CD8-positive, alpha-beta memory T cell (primary cell): ENCODE data around the gene ANXA2R. TPM values are rescaled to one million over a fixed set of nuclear protein-coding genes. Genes with fewer than 3 reads are reported as not detected.
"Not testable (repeated sequence)": the region's sequence is repeated elsewhere in the genome, so short reads cannot be mapped to it uniquely, and the experiment has no call there.

Experiments used
- CTCF ChIA-PET: fragments of 350-600 bp; sonication (Branson Sonifier 250); formaldehyde crosslinking; loops from one replicate; lab custom pipeline; 2021; ENCODE audit warnings: antibody characterized with exemption; lab: Charles Lee
- POLR2A ChIA-PET: fragments of 350-600 bp; sonication (Branson Sonifier 250); formaldehyde crosslinking; loops from one replicate; lab custom pipeline; 2021; ENCODE audit warnings: antibody characterized with exemption; lab: Charles Lee
- DNase-seq, 5 donors: peaks; one replicate each; pipeline versions ENCODE4 v3.0.0 to v3.0.0-alpha.2; 2020 to 2022; ENCODE audit warnings: mixed read lengths in 1 of 5
- H3K27ac ChIP-seq: one replicate; pipeline ENCODE4 v1.7.0; 2013; ENCODE audit warnings: low read depth, mild to moderate bottlenecking, low read length, moderate library complexity
- H3K27me3 ChIP-seq: 2 replicates; pipeline ENCODE4 v1.7.0; 2013; ENCODE audit warnings: low read length, mild to moderate bottlenecking; ENCODE audit not compliant: insufficient read depth, poor library complexity, severe bottlenecking
- H3K36me3 ChIP-seq: 2 replicates; pipeline ENCODE4 v1.7.0; 2013; ENCODE audit warnings: mild to moderate bottlenecking, low read length, moderate library complexity; ENCODE audit not compliant: insufficient read depth
- H3K4me1 ChIP-seq: 2 replicates; pipeline ENCODE4 v1.7.0; 2013; ENCODE audit warnings: mild to moderate bottlenecking, low read length, moderate library complexity; ENCODE audit not compliant: insufficient read depth
- H3K4me3 ChIP-seq: 2 replicates; pipeline ENCODE4 v1.7.0; 2013; ENCODE audit warnings: mild to moderate bottlenecking, low read length
- H3K9me3 ChIP-seq: 2 replicates; pipeline ENCODE4 v1.7.0; 2013; ENCODE audit warnings: mild to moderate bottlenecking, low read length
- H3K27ac Mint-ChIP-seq, 8 donors: one replicate each; pipeline ENCODE4 v1.8.0; 2020 to 2021; ENCODE audit warnings: mixed read lengths in 8 of 8, mild to moderate bottlenecking in 6 of 8, inconsistent platforms in 3 of 8, moderate library complexity in 3 of 8
- H3K27me3 Mint-ChIP-seq, 2 donors: one replicate each; pipeline ENCODE4 v1.8.0; 2020 to 2021; ENCODE audit warnings: mixed read lengths in 2 of 2, mild to moderate bottlenecking in 1 of 2, moderate library complexity in 1 of 2
- H3K36me3 Mint-ChIP-seq, 3 donors: one replicate each; pipeline ENCODE4 v1.8.0; 2020 to 2021; ENCODE audit warnings: mixed read lengths in 3 of 3, inconsistent platforms in 1 of 3, mild to moderate bottlenecking in 1 of 3
- H3K4me1 Mint-ChIP-seq, 3 donors: one replicate each; pipeline ENCODE4 v1.8.0; 2020 to 2021; ENCODE audit warnings: mixed read lengths in 3 of 3, inconsistent platforms in 1 of 3, mild to moderate bottlenecking in 1 of 3
- H3K4me3 Mint-ChIP-seq, 7 donors: one replicate each; pipeline ENCODE4 v1.8.0; 2020 to 2021; ENCODE audit warnings: mixed read lengths in 7 of 7, mild to moderate bottlenecking in 6 of 7, moderate library complexity in 4 of 7, inconsistent platforms in 2 of 7
- H3K9me3 Mint-ChIP-seq, 5 donors: one replicate each; pipeline ENCODE4 v1.8.0; 2020 to 2022; ENCODE audit warnings: mixed read lengths in 5 of 5, mild to moderate bottlenecking in 3 of 5, moderate library complexity in 2 of 5, inconsistent platforms in 1 of 5
- polyA plus RNA-seq: library from polyadenylated mRNA; unstranded; fragments of 300-500 nt; fragmentation: Illumina TruSeq; gene quantifications from one replicate; pipeline ENCODE4 v1.2.3, GENCODE V29; 2021
- total RNA-seq, 2 experiments: library from RNA; stranded (reverse); gene quantifications; one replicate each; pipeline ENCODE4 v1.2.3, GENCODE V29; 2021

The ANXA2R gene
- total and polyA plus RNA-seq, 3 experiments from 2014 or later, result 6.0 to 55.9 (median 6.8) TPM

DNA sequence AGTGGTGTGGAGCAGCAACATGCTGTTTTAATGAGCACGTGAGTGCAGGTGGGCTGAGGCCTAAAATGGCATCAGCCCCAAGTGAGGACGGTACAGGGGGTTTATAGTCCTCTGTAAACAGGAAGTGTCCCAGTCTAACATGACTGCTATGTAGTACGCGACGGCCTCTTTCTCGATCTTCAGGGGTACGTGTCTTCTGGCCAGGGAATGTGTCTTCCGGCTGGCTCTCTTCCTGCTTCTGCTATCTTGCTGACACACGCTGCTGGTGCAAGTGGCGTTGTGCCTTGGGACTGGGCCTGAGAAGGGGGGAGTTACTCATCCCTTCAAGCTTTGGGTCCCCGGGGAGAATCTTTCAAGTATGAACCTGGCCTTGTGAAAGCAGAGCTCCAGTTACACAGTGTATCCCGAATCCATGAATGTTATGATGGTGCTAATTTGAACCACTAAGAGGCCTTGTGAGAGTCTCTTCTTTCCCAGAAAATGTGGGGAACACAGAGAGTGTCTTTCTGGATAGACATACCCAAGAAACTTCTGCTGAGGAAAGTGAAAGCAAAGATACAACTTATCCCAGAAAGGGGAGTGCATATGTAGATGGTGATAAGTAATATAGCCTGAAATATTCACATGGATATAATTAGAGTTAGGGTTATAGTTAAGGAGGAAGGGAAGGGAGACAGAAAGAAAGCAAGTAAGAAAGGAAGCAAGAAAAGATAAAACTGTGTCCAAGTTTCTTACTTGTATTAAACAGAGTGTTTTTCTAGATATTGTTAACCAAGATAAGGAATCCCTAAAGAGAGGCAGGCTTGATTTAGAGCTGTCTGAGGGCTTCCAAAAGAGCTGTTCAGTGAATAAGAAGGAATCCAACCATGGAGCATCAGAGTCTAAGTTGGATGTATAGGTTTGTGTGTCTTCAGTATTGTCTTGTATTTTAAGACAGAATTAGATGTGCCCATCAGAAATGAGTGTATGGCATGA is 35.5 kb upstream of the ANXA2R start:
- H3K4me3 ChIP-seq, result no peak overlapping the region
- H3K9me3 ChIP-seq, result no peaks in the 10 kb centered on the region
- H3K4me3 Mint-ChIP-seq, result peak overlapping the region in 1 of 7 donors; percentile 13
- DNase-seq, result no peak
- peak overlapping the region; percentile 23 to 84 (median 64) for H3K27ac Mint-ChIP-seq
- H3K36me3 Mint-ChIP-seq, result peaks cover 3 to 74% (median 21%) of the 10 kb centered on the region in 3 donors
- H3K27me3 Mint-ChIP-seq, result no peaks in the 10 kb centered on the region
- H3K27ac ChIP-seq, result peak overlapping the region; percentile 70
- CTCF ChIA-PET, result interaction anchor here (1.1 to 1.5 kb wide), 4 partner anchors 10 to 167 kb away, joined by 3 to 5 read pairs (median 4); no protein-coding TSS in a partner anchor
- POLR2A ChIA-PET, result no interaction called here
- H3K4me1 ChIP-seq, result peaks cover 13% of the 10 kb centered on the region
- H3K9me3 Mint-ChIP-seq, result no peaks in the 10 kb centered on the region
- H3K27me3 ChIP-seq, result no peaks in the 10 kb centered on the region
- peaks cover 36 to 55% (median 54%) of the 10 kb centered on the region in 3 donors for H3K4me1 Mint-ChIP-seq
- peaks cover 13% of the 10 kb centered on the region for H3K36me3 ChIP-seq

DNA sequence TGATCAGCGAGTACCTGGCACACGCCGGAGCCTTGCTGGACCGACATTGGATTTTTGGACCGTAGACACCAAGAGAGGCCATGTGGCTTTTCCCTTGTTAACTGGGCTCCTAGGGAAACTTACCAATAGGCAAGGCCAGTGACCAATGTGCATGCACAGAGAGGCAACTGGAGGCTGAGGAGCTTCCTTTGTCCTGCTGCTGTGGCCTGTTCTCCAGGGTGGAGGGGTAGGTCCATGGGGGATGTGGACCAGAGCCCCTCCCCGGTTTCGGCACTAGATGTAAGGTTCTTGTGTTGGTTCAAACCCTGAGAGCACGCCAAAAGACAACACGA is 34.8 kb upstream of the ANXA2R start:
- POLR2A ChIA-PET, result no interaction called here
- H3K9me3 ChIP-seq, result no peaks in the 10 kb centered on the region
- Mint-ChIP-seq H3K27ac (peak overlapping the region in 4 of 8 donors; percentile 47 to 76 (median 68)), H3K4me1 (peaks cover 37 to 62% (median 61%) of the 10 kb centered on the region in 3 donors), H3K4me3 (no peak overlapping the region), H3K9me3 (no peaks in the 10 kb centered on the region), H3K27me3 (no peaks in the 10 kb centered on the region), H3K36me3 (peaks cover 4 to 73% (median 25%) of the 10 kb centered on the region in 3 donors)
- H3K4me1 ChIP-seq, result peaks cover 13% of the 10 kb centered on the region
- peaks cover 10% of the 10 kb centered on the region for H3K36me3 ChIP-seq
- DNase-seq, result no peak
- peak overlapping the region; percentile 70 for H3K27ac ChIP-seq
- no peak overlapping the region for H3K4me3 ChIP-seq
- CTCF ChIA-PET, result interaction anchor here (1.1 to 1.5 kb wide), 3 partner anchors 10 to 166 kb away, joined by 3 to 5 read pairs (median 3); no protein-coding TSS in a partner anchor
- H3K27me3 ChIP-seq, result no peaks in the 10 kb centered on the region

DNA sequence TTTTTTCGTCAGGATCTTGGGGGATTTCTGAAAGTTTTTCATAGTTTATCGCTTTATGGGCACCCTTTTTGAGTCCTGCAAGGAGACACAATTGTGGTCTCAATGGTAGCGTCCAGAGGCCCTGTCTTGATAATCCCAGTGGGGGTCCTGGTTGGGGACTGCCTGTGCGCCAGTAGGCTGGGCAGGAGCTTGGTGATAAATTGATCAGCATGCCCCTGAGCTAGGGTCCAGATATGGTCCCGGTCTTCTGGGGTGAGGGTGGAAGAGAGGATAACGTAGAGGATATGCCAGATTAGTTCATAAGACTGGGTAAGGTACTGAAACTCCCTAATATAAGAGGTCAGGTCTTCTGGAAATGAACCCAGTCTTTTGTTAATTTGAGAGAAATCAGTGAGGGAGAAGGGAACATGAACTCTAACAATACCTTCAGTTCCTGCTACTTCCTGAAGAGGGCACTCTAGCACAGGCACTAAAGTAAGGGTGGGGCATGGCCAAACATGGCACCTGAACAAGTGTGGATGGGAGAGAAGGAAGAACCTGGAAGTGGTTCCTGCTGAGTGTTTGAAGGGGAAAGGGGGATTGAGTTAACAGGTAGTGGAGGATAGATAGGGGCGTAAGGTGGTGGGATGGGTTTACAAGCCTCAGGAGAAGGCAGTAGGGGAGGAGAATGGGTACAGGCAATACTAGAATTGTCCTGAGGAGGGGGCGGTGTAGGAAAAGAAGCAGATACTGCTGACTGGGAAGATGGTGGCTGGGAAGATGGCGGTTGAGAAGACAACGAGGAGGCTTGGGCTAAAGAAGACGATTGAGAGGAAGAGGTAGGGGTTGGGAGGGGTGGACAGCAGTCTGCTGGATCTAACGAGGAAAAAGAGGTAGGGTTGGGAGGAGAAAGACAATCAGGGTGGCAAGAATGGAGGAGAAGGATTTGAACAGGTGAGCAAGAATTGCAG is 33.8 kb upstream of the ANXA2R start:
- peak overlapping the region; percentile 70 for H3K27ac ChIP-seq
- POLR2A ChIA-PET, result no interaction called here
- Mint-ChIP-seq H3K27me3 (no peaks in the 10 kb centered on the region), H3K27ac (peak overlapping the region; percentile 8 to 73 (median 28)), H3K4me3 (peak overlapping the region in 1 of 7 donors; percentile 4), H3K36me3 (peaks cover 5 to 75% (median 26%) of the 10 kb centered on the region in 3 donors), H3K9me3 (no peaks in the 10 kb centered on the region), H3K4me1 (peaks cover 47 to 72% (median 70%) of the 10 kb centered on the region in 3 donors)
- DNase-seq, result peak in 3 of 5 donors; percentile 57 to 71 (median 65)
- no peaks in the 10 kb centered on the region for H3K9me3 ChIP-seq
- no peak overlapping the region for H3K4me3 ChIP-seq
- no peaks in the 10 kb centered on the region for H3K27me3 ChIP-seq
- peaks cover 20% of the 10 kb centered on the region for H3K4me1 ChIP-seq
- CTCF ChIA-PET, result interaction anchor here (0.7 to 1.4 kb wide), 13 partner anchors 9 to 410 kb away, joined by 3 to 9 read pairs (median 3); partner anchors contain the start of genes HMGCS1 and TMEM267
- H3K36me3 ChIP-seq, result peaks cover 10% of the 10 kb centered on the region

DNA sequence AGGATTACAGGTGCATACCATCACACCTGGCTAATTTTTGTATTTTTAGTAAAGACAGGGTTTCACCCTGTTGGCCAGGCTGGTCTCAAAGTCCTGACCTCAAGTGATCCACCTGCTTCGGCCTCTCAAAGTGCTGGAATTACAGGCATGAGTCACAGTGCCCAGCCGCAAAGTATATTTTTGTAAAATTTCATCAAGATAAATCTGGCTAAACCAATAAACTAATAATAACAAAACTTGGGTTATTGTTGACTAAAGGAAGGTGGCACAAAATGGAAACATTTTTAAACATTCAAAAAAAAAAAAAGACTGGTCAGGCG is 29.2 kb upstream of the ANXA2R start:
- Mint-ChIP-seq H3K4me3 (peak overlapping the region; percentile 91 to 99 (median 98)), H3K27ac (peak overlapping the region in 3 of 8 donors; percentile 32 to 96 (median 39)), H3K36me3 (peaks cover 6 to 75% (median 18%) of the 10 kb centered on the region in 3 donors), H3K4me1 (peaks cover 51 to 64% (median 58%) of the 10 kb centered on the region in 3 donors)
- not testable (repeated sequence) for H3K4me3 ChIP-seq, DNase-seq, H3K36me3 ChIP-seq, H3K27me3 Mint-ChIP-seq, H3K9me3 ChIP-seq, H3K27me3 ChIP-seq, H3K9me3 Mint-ChIP-seq, H3K27ac ChIP-seq
- CTCF ChIA-PET, result interaction anchor here (1.4 to 6.1 kb wide), 2 partner anchors 27 to 37 kb away, joined by 4 to 142 read pairs; partner anchors contain the start of gene ANXA2R
- POLR2A ChIA-PET, result interaction anchor here (0.6 kb wide), 1 partner anchor 33 kb away, joined by 6 read pairs; no protein-coding TSS in a partner anchor
- H3K4me1 ChIP-seq, result peaks cover 22% of the 10 kb centered on the region

DNA sequence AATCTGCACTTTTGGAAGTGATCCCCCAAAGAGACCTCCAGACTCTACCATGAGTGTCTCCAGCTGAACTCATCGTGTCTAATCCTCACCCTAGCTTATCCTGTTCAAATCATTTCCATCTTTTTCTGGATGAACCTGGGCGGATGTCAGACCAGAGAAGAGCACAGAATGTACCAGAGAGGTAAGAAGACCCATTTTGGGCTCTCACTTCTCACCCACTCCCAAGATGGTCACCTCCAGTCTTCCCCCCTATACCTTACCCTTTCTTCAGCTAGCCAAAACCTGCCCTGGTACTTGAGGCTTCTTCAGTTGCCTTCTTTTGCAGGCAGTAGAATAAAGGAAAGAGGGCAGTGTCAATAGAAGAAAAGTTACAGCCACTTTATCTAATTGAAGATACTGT is 27.9 kb upstream of the ANXA2R start:
- peaks cover 31% of the 10 kb centered on the region for H3K4me1 ChIP-seq

DNA sequence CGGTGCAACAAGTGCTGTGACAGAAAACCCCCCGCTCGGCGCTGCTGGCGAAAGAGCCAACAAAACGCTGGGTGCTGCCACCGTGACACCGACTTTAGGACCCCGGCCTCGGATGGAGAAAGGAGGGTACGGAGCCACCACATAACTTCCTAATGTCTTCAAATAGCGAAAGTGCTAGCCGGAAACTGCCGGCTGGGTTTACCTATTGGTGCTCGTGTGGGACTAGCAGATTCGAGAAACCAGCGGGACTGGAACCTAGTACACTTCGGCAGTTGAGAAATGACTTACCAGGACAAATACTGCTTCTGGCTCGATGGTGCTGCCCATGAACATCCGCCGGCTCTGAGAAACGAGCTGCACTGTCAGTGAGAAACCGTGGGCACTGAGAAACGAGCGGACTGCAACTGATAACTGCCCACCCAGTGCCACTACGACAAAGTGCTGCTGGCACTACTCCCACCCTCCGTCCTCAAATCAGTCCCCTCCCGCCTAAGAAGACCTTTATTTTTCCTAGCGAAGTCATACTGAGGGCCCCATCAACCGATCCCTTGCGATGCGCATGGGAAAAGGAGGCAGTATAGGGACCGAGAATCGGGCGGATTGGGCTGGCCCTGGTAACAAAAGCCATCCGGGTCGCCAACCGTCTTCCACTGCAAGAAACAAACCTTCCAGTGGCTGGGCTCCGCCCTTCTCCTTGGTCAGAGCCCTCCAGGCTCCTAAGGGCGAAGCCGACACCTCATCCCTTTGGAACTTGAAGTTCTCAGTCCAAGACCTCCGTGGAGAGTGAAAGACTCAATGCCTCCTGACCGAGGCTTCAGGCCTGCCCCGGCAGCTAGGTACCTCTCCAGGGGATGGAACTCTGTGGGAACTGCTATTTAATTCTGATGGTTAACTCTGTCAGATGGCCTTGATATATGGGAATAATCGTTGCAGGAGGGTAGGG is 27.0 kb upstream of the ANXA2R start:
- peaks cover 42 to 59% (median 52%) of the 10 kb centered on the region in 3 donors for H3K4me1 Mint-ChIP-seq
- H3K27me3 Mint-ChIP-seq, result no peaks in the 10 kb centered on the region
- DNase-seq, result peak; percentile 75 to 92 (median 87)
- Histone ChIP-seq H3K36me3 (peaks cover 10% of the 10 kb centered on the region), H3K9me3 (no peaks in the 10 kb centered on the region), H3K27ac (peak overlapping the region; percentile 99), H3K27me3 (no peaks in the 10 kb centered on the region), H3K4me3 (peak overlapping the region; percentile 99), H3K4me1 (peaks cover 31% of the 10 kb centered on the region)
- CTCF ChIA-PET, result interaction anchor here (0.9 to 6.1 kb wide), 11 partner anchors 24 to 246 kb away, joined by 3 to 142 read pairs (median 9); partner anchors contain the start of genes ANXA2R, HMGCS1 and ZNF131
- peaks cover 0 to 3% (median 2%) of the 10 kb centered on the region in 5 donors for H3K9me3 Mint-ChIP-seq
- H3K27ac Mint-ChIP-seq, result peak overlapping the region; percentile 96 to 100 (median 99)
- H3K36me3 Mint-ChIP-seq, result peaks cover 6 to 62% (median 13%) of the 10 kb centered on the region in 3 donors
- POLR2A ChIA-PET, result interaction anchor here (0.5 to 5.5 kb wide), 12 partner anchors 27 to 418 kb away, joined by 3 to 222 read pairs (median 10); partner anchors contain the start of genes ANXA2R and HMGCS1
- peak overlapping the region; percentile 91 to 99 (median 98) for H3K4me3 Mint-ChIP-seq

More for the DNA sequence above, 27.9 kb upstream of the ANXA2R start:
- Mint-ChIP-seq H3K27ac (peak overlapping the region; percentile 96 to 100 (median 99)), H3K9me3 (peaks cover 0 to 2% (median 0%) of the 10 kb centered on the region in 5 donors), H3K36me3 (peaks cover 6 to 67% (median 16%) of the 10 kb centered on the region in 3 donors), H3K4me3 (peak overlapping the region; percentile 91 to 99 (median 98)), H3K27me3 (no peaks in the 10 kb centered on the region), H3K4me1 (peaks cover 44 to 61% (median 54%) of the 10 kb centered on the region in 3 donors)
- Histone ChIP-seq H3K36me3 (peaks cover 10% of the 10 kb centered on the region), H3K4me3 (peak overlapping the region; percentile 99), H3K27me3 (no peaks in the 10 kb centered on the region), H3K27ac (peak overlapping the region; percentile 99), H3K9me3 (no peaks in the 10 kb centered on the region)
- ChIA-PET POLR2A (interaction anchor here (0.8 to 5.5 kb wide), 6 partner anchors 28 to 245 kb away, joined by 3 to 222 read pairs (median 104); partner anchors contain the start of genes ANXA2R, HMGCS1 and ZNF131), CTCF (interaction anchor here (0.9 to 6.1 kb wide), 10 partner anchors 25 to 245 kb away, joined by 3 to 142 read pairs (median 4); partner anchors contain the start of genes ANXA2R, HMGCS1 and ZNF131)
- no peak for DNase-seq
